Measurements from ENCODE around the gene KRT84. TPM values are rescaled to one million over a fixed set of nuclear protein-coding genes. Genes with fewer than 3 reads are reported as not detected.
"Not testable (repeated sequence)": the region's sequence is repeated elsewhere in the genome, so short reads cannot be mapped to it uniquely, and the experiment has no call there.

KRT84 gene
- total RNA-seq, 1 experiment from 2014 or later: not detected

DNA sequence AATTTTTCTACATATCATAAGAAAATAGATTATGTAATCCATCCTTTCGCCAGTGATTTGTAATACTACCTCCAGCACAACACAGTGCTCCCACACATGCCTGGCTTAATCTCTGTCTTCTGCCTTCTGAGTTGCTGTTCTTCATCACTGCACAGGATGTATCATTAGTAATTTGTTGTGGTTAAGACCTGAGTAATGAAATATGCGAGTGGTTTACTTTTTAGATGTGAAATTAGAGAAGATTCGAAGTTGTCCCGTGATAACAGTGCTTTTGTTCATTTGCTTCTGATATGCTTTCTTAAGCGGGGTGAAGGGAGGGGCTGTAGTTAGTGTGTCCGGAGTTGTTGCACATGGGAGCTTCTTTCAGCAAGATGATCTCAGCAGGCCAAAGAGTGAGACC is 36.3 kb downstream of the KRT84 start:
- CTCF ChIA-PET: interaction anchor here (1.1 to 2.2 kb wide), 3 partner anchors 22 to 123 kb away, joined by 3 to 6 read pairs (median 3); no protein-coding TSS in a partner anchor
- peaks cover 16% of the 10 kb centered on the region for H3K27me3 Mint-ChIP-seq (ENCODE audit: insufficient read depth, unreplicated experiment)

DNA sequence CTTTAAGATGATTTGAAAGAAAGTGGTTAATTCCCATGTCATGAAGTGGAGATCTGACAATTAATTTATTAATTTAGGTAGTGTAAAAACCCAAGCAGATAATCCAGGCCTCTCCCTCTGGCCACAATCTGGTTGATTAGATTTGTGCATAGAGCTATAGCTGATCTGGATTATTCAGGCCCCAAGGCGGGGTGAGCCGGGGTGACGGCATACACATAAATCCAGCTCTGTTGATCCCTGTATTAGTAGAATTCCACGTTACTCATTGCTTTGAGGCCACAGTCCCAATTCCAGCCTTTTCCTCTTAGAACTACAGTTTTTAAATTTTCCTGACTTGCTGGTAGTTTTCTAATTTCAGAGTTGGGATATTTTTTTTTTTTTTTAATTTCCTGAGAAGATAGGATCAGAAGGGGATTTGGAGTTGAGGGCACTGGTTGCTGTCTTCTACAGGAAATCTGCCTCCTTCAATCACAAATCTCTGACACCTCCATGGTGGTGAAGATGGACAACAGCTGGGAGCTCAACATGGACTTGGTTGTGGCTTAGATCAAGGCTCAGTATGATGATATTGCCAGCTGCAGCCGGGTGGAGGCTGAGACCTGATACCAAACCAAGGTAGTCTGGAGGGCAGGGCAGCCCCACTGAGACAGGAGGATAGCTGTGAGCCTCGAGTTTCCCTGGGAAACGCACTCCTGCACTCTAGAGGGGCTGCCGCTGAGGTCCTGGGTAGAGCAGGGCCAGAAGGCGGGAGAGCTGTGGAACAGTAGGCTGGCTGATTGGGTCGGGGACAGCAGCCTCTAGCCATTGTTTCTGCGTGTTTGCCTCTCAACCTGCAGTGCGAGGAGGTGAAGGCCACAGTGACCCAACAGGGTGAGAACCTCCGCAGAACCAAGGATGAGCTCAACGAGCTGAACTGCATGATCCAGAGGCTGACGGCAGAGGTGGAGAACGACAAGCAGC is 37.6 kb downstream of the KRT84 start:
- intact Hi-C loops (cut with micrococcal nuclease): no loop called here
- peaks cover 12% of the 10 kb centered on the region for H3K27me3 Mint-ChIP-seq (ENCODE audit: insufficient read depth, unreplicated experiment)
- no TSS peak for BruUV-seq (replicated peaks)
- no peak for DNase-seq (ENCODE audit: unreplicated experiment)
- H3K9me3 Mint-ChIP-seq (ENCODE audit: unreplicated experiment): no peaks in the 10 kb centered on the region
- CTCF ChIA-PET: interaction anchor here (0.6 to 2.2 kb wide), 4 partner anchors 8 to 531 kb away, joined by 3 to 6 read pairs (median 3); no protein-coding TSS in a partner anchor
- peaks cover 13% of the 10 kb centered on the region for H3K4me1 Mint-ChIP-seq (ENCODE audit: insufficient read depth, unreplicated experiment)
- TF ChIP-seq CTCF (IDR thresholded peaks at IDR 0.05; ENCODE audit: unreplicated experiment): no peak
- POLR2A ChIA-PET: interaction anchor here (0.8 to 0.9 kb wide), 3 partner anchors 9 to 114 kb away, joined by 3 read pairs; no protein-coding TSS in a partner anchor
- H3K27ac Mint-ChIP-seq (ENCODE audit: low read depth, unreplicated experiment): no peak overlapping the region
- no peaks in the 10 kb centered on the region for H3K36me3 Mint-ChIP-seq (ENCODE audit: insufficient read depth, unreplicated experiment)
- no peak overlapping the region for H3K4me3 Mint-ChIP-seq (ENCODE audit: unreplicated experiment)

More for the DNA sequence above, 36.3 kb downstream of the KRT84 start:
- POLR2A ChIA-PET: interaction anchor here (1.2 kb wide), 1 partner anchor 12 kb away, joined by 3 read pairs; no protein-coding TSS in a partner anchor
- intact Hi-C loops (cut with micrococcal nuclease): no loop called here
- Mint-ChIP-seq H3K4me1 (ENCODE audit: insufficient read depth, unreplicated experiment) (peaks cover 13% of the 10 kb centered on the region), H3K9me3 (ENCODE audit: unreplicated experiment) (no peaks in the 10 kb centered on the region), H3K27ac (ENCODE audit: low read depth, unreplicated experiment) (no peak overlapping the region), H3K4me3 (ENCODE audit: unreplicated experiment) (no peak overlapping the region), H3K36me3 (ENCODE audit: insufficient read depth, unreplicated experiment) (no peaks in the 10 kb centered on the region)
- no peak for TF ChIP-seq CTCF (IDR thresholded peaks at IDR 0.05; ENCODE audit: unreplicated experiment)
- DNase-seq (ENCODE audit: unreplicated experiment): no peak
- no TSS peak for BruUV-seq (replicated peaks)

DNA sequence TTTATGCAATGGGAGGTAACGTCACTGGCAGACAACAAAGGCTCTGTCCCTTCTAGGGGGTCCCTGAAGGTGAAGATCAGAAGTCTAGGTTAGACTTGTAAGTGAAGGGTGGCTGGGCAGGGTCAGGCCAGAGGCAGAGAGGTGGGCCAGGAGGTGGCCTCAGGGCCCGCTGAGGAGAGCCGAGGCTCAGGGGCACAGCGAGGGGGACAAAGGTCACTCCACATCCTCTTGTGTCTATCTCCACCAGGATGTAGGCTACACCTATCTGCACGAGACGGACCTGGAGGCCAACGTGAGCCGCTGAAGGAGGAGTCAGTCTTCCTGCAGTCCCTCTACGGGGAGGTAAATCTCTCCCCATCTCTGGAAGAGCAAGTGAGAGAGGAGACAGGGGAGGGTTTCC is 38.4 kb downstream of the KRT84 start:
- no peak for TF ChIP-seq CTCF (IDR thresholded peaks at IDR 0.05; ENCODE audit: unreplicated experiment)
- no TSS peak for BruUV-seq (replicated peaks)

DNA sequence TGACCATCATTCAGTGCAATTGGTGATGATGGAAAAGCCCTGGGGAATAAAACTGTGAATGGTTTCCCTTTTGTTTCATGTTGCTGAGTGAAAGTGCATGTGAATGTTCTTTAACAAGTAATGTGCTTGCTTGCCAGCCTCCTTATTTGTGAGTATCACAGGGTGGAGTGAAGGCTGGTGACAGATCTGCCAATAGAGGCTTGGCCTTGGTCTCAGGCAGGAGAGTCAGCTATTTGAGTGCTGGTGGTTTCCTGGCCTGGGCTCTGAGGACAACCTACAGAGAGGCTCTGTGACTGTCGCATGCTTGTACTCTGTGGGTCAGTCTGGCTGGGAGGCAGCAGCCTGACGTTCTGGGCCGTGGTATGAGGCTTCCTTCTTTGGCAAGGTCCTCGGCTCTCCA is 38.9 kb downstream of the KRT84 start:
- Mint-ChIP-seq H3K4me1 (ENCODE audit: insufficient read depth, unreplicated experiment) (peaks cover 13% of the 10 kb centered on the region), H3K27me3 (ENCODE audit: insufficient read depth, unreplicated experiment) (no peaks in the 10 kb centered on the region), H3K36me3 (ENCODE audit: insufficient read depth, unreplicated experiment) (no peaks in the 10 kb centered on the region), H3K4me3 (ENCODE audit: unreplicated experiment) (no peak overlapping the region), H3K27ac (ENCODE audit: low read depth, unreplicated experiment) (no peak overlapping the region), H3K9me3 (ENCODE audit: unreplicated experiment) (no peaks in the 10 kb centered on the region)
- POLR2A ChIA-PET: interaction anchor here (0.9 kb wide), 1 partner anchor 10 kb away, joined by 3 read pairs; no protein-coding TSS in a partner anchor
- no TSS peak for BruUV-seq (replicated peaks)
- DNase-seq (ENCODE audit: unreplicated experiment): no peak
- no peak for TF ChIP-seq CTCF (IDR thresholded peaks at IDR 0.05; ENCODE audit: unreplicated experiment)
- intact Hi-C loops (cut with micrococcal nuclease): no loop called here
- CTCF ChIA-PET: interaction anchor here (0.6 to 1.3 kb wide), 6 partner anchors 9 to 439 kb away, joined by 3 to 4 read pairs (median 3); partner anchors contain the start of gene ACVRL1

More for the DNA sequence above, 38.4 kb downstream of the KRT84 start:
- peaks cover 13% of the 10 kb centered on the region for H3K4me1 Mint-ChIP-seq (ENCODE audit: insufficient read depth, unreplicated experiment)
- H3K36me3 Mint-ChIP-seq (ENCODE audit: insufficient read depth, unreplicated experiment): no peaks in the 10 kb centered on the region
- ChIA-PET CTCF (interaction anchor here (1.2 to 1.3 kb wide), 2 partner anchors 8 to 19 kb away, joined by 3 read pairs; no protein-coding TSS in a partner anchor), POLR2A (interaction anchor here (0.8 kb wide), 1 partner anchor 69 kb away, joined by 3 read pairs; no protein-coding TSS in a partner anchor)
- no peak overlapping the region for H3K27ac Mint-ChIP-seq (ENCODE audit: low read depth, unreplicated experiment)
- DNase-seq (ENCODE audit: unreplicated experiment): no peak
- peaks cover 3% of the 10 kb centered on the region for H3K27me3 Mint-ChIP-seq (ENCODE audit: insufficient read depth, unreplicated experiment)
- H3K9me3 Mint-ChIP-seq (ENCODE audit: unreplicated experiment): no peaks in the 10 kb centered on the region
- intact Hi-C loops (cut with micrococcal nuclease): no loop called here
- no peak overlapping the region for H3K4me3 Mint-ChIP-seq (ENCODE audit: unreplicated experiment)

GRCh38 chr12:52345041-52345440 is 40.4 kb downstream of the KRT84 start:
- H3K4me1 Mint-ChIP-seq (ENCODE audit: insufficient read depth, unreplicated experiment): peaks cover 13% of the 10 kb centered on the region
- DNase-seq (ENCODE audit: unreplicated experiment); BruUV-seq (replicated peaks); H3K4me3 Mint-ChIP-seq (ENCODE audit: unreplicated experiment); H3K27ac Mint-ChIP-seq (ENCODE audit: low read depth, unreplicated experiment); intact Hi-C loops (cut with micrococcal nuclease); H3K27me3 Mint-ChIP-seq (ENCODE audit: insufficient read depth, unreplicated experiment); H3K9me3 Mint-ChIP-seq (ENCODE audit: unreplicated experiment); H3K36me3 Mint-ChIP-seq (ENCODE audit: insufficient read depth, unreplicated experiment): not testable (repeated sequence)
- ChIA-PET POLR2A (interaction anchor here (1.5 kb wide), 2 partner anchors 12 to 24 kb away, joined by 3 read pairs; no protein-coding TSS in a partner anchor), CTCF (interaction anchor here (0.6 to 2.2 kb wide), 6 partner anchors 14 to 636 kb away, joined by 3 to 15 read pairs (median 4); no protein-coding TSS in a partner anchor)

Data from MCF 10A (cell line).